GM23338 (cell line): ENCODE data around the gene ZFAND6. TPM values are rescaled to one million over a fixed set of nuclear protein-coding genes. Genes with fewer than 3 reads are reported as not detected.

Experiments used
- ATAC-seq: fragments of 200-7000 bp; cut with Tn5 transposase; 3 replicates; pipeline ENCODE4 v1.9.1; 2020
- DNase-seq: peaks from one replicate; pipeline ENCODE4 v3.0.0-alpha.2; 2015; ENCODE audit warnings: low spot score
- H2AFZ ChIP-seq: fragments of 200-600 bp; sonication (generic); 2 replicates; pipeline ENCODE4 v1.8.0; 2016; ENCODE audit warnings: antibody characterized with exemption, mild to moderate bottlenecking, moderate library complexity
- H3F3A ChIP-seq: fragments of 200-600 bp; sonication (generic); replicated peaks from 2 replicates; pipeline ENCODE4 v1.8.0; 2017; ENCODE audit warnings: antibody characterized with exemption, mixed run types, low read depth
- H3K27ac ChIP-seq: fragments of 200-600 bp; sonication (generic); 2 replicates; pipeline ENCODE4 v1.6.1; 2016; ENCODE audit warnings: low read depth
- H3K27me3 ChIP-seq: fragments of 200-600 bp; sonication (generic); 2 replicates; pipeline ENCODE4 v1.8.0; 2016; ENCODE audit warnings: mild to moderate bottlenecking, mixed run types, moderate library complexity; ENCODE audit not compliant: insufficient read depth
- H3K36me3 ChIP-seq: fragments of 200-600 bp; sonication (generic); 2 replicates; pipeline ENCODE4 v1.8.0; 2016; ENCODE audit warnings: mild to moderate bottlenecking; ENCODE audit not compliant: insufficient read depth
- H3K4me1 ChIP-seq: fragments of 200-600 bp; sonication (generic); 2 replicates; pipeline ENCODE4 v1.8.0; 2016; ENCODE audit warnings: mild to moderate bottlenecking, moderate library complexity; ENCODE audit not compliant: insufficient read depth
- H3K4me2 ChIP-seq: fragments of 200-600 bp; sonication (generic); 2 replicates; pipeline ENCODE4 v1.7.1; 2017; ENCODE audit warnings: mixed run types
- H3K4me3 ChIP-seq: fragments of 200-600 bp; sonication (generic); 2 replicates; pipeline ENCODE4 v1.6.1; 2016; ENCODE audit warnings: mixed run types
- H3K79me2 ChIP-seq: fragments of 200-600 bp; sonication (generic); replicated peaks from 2 replicates; pipeline ENCODE4 v1.8.0; 2017; ENCODE audit warnings: mild to moderate bottlenecking; ENCODE audit not compliant: insufficient read depth
- H3K9me2 ChIP-seq: fragments of 200-600 bp; sonication (generic); 2 replicates; pipeline ENCODE4 v1.8.0; 2017; ENCODE audit not compliant: insufficient read depth
- H4K20me1 ChIP-seq: fragments of 200-600 bp; sonication (generic); replicated peaks from 2 replicates; pipeline ENCODE4 v1.8.0; 2017; ENCODE audit warnings: mild to moderate bottlenecking; ENCODE audit not compliant: insufficient read depth
- H3K27ac Mint-ChIP-seq: 2 replicates; pipeline ENCODE4 v1.8.0; 2020; ENCODE audit warnings: inconsistent platforms, mild to moderate bottlenecking, moderate library complexity, mixed read lengths
- H3K27me3 Mint-ChIP-seq: 3 replicates; pipeline ENCODE4 v1.8.0; 2022; ENCODE audit warnings: low read depth, mild to moderate bottlenecking, moderate library complexity, mixed read lengths, inconsistent platforms; ENCODE audit not compliant: insufficient read depth, poor library complexity
- H3K36me3 Mint-ChIP-seq: 3 replicates; pipeline ENCODE4 v1.8.0; 2021; ENCODE audit warnings: low read depth, mild to moderate bottlenecking, inconsistent platforms, moderate library complexity, mixed read lengths
- H3K4me1 Mint-ChIP-seq: 3 replicates; pipeline ENCODE4 v1.8.0; 2020; ENCODE audit warnings: mild to moderate bottlenecking, inconsistent platforms, mixed read lengths
- H3K4me3 Mint-ChIP-seq: 3 replicates; pipeline ENCODE4 v1.8.0; 2021; ENCODE audit warnings: moderate library complexity, mild to moderate bottlenecking, inconsistent platforms, mixed read lengths
- H3K9me3 Mint-ChIP-seq: 3 replicates; pipeline ENCODE4 v1.8.0; 2020; ENCODE audit warnings: moderate library complexity, mild to moderate bottlenecking, inconsistent platforms, mixed read lengths
- CREB1 ChIP-seq: fragments of 250-450 bp; sonication (Bioruptor Pico); IDR thresholded peaks from 2 replicates; pipeline ENCODE4 v1.5.0; 2020; ENCODE audit warnings: low read depth, mild to moderate bottlenecking, moderate library complexity
- CTCF ChIP-seq, 2 experiments: fragments of 200-600 bp in 1 of 2; sonication (generic) in 1 of 2; conservative IDR thresholded peaks; 2 replicates each; pipeline versions ENCODE4 v1.5.1 to v1.6.1; 2016 to 2017; ENCODE audit warnings: antibody characterized with exemption in 2 of 2, low read depth in 2 of 2, mild to moderate bottlenecking in 2 of 2, moderate library complexity in 1 of 2
- ETS1 ChIP-seq: IDR thresholded peaks from 2 replicates; pipeline ENCODE4 v1.6.1; 2016; ENCODE audit warnings: antibody characterized with exemption
- EZH2 ChIP-seq: fragments of 200-600 bp; sonication (generic); IDR thresholded peaks from one replicate; pipeline ENCODE4 v1.8.0; 2017; ENCODE audit warnings: antibody characterized with exemption, mild to moderate bottlenecking, low read depth; ENCODE audit not compliant: unreplicated experiment
- EZH2phosphoT487 ChIP-seq: fragments of 200-600 bp; sonication (generic); IDR thresholded peaks from one replicate; pipeline ENCODE4 v1.8.1; 2018; ENCODE audit warnings: antibody characterized with exemption; ENCODE audit not compliant: unreplicated experiment
- JUNB ChIP-seq: IDR thresholded peaks from one replicate; pipeline ENCODE4 v1.6.1; 2016; ENCODE audit warnings: antibody characterized with exemption; ENCODE audit not compliant: unreplicated experiment
- NANOG ChIP-seq: IDR thresholded peaks from 2 replicates; pipeline ENCODE4 v1.6.1; 2016; ENCODE audit warnings: antibody characterized with exemption, borderline replicate concordance
- POLR2AphosphoS5 ChIP-seq: IDR thresholded peaks from 2 replicates; pipeline ENCODE4 v1.6.1; 2016; ENCODE audit warnings: antibody characterized with exemption, low read depth
- REST ChIP-seq: IDR thresholded peaks from one replicate; pipeline ENCODE4 v1.6.1; 2018; ENCODE audit warnings: antibody characterized with exemption; ENCODE audit not compliant: unreplicated experiment
- STAT1 ChIP-seq: IDR thresholded peaks from one replicate; pipeline ENCODE4 v1.6.1; 2016; ENCODE audit warnings: antibody characterized with exemption; ENCODE audit not compliant: unreplicated experiment
- ZNF114 ChIP-seq: fragments of 250-450 bp; sonication (Bioruptor Pico); IDR thresholded peaks from 2 replicates; pipeline ENCODE4 v1.5.0; 2020; ENCODE audit warnings: mild to moderate bottlenecking, moderate library complexity
- ZNF331 ChIP-seq: fragments of 250-450 bp; sonication (Bioruptor Pico); IDR thresholded peaks from 2 replicates; pipeline ENCODE4 v1.5.0; 2020; ENCODE audit warnings: low read depth, mild to moderate bottlenecking, moderate library complexity
- ZNF462 ChIP-seq: fragments of 250-450 bp; sonication (Bioruptor Pico); IDR thresholded peaks from 2 replicates; pipeline ENCODE4 v1.5.0; 2020; ENCODE audit warnings: mild to moderate bottlenecking, moderate library complexity
- polyA plus RNA-seq: library from polyadenylated mRNA; unstranded; fragments of >200 nt; fragmentation: Nextera tagmentation; extraction: Ambion mirVana; gene quantifications from 2 replicates; pipeline ENCODE4 v1.2.1, GENCODE V29; 2016
- total RNA-seq: library from RNA; depleted of rRNA; stranded (reverse); fragments of >200 nt; shearing (Covaris generic); gene quantifications from 2 replicates; pipeline ENCODE4 v1.2.3, GENCODE V29; 2014

Gene ZFAND6
- total and polyA plus RNA-seq, 2 experiments from 2014 or later, result 205 to 292 TPM

GRCh38 chr15:80157215-80157614 lies 97.7 kb downstream of the ZFAND6 start:
- ATAC-seq (no peak), DNase-seq (no peak)
- peaks cover 11% of the 10 kb centered on the region; the same call in 2 of the 3 replicates for H3K36me3 Mint-ChIP-seq
- Histone ChIP-seq H3K9me2 (no peaks in the 10 kb centered on the region), H3K4me1 (peaks cover 10% of the 10 kb centered on the region; the same call in 1 of the 2 replicates), H3K36me3 (no peaks in the 10 kb centered on the region; the same call in 1 of the 2 replicates), H3K4me2 (no peak overlapping the region), H3K27me3 (0 out of 2 replicates have a peak, but pooled peaks cover 3% of the 10 kb centered on the region), H3F3A (no peaks in the 10 kb centered on the region), H4K20me1 (no peaks in the 10 kb centered on the region; the same call in 1 of the 2 replicates), H3K79me2 (no peaks in the 10 kb centered on the region; the same call in 1 of the 2 replicates), H2AFZ (no peak overlapping the region), H3K4me3 (no peak overlapping the region), H3K27ac (no peak overlapping the region)
- no peaks in the 10 kb centered on the region; the same call in 2 of the 3 replicates for H3K9me3 Mint-ChIP-seq
- no peak overlapping the region for H3K4me3 Mint-ChIP-seq
- H3K27me3 Mint-ChIP-seq, result peaks cover 24% of the 10 kb centered on the region
- H3K27ac Mint-ChIP-seq, result no peak overlapping the region
- H3K4me1 Mint-ChIP-seq, result peaks cover 23% of the 10 kb centered on the region
- no peak for TF ChIP-seq ZNF462 (CRISPR knock-in tag)
- TF ChIP-seq CREB1 (CRISPR knock-in tag), result no peak
- no peak for TF ChIP-seq REST
- TF ChIP-seq ETS1, result no peak
- TF ChIP-seq STAT1, result no peak
- no peak for TF ChIP-seq EZH2
- TF ChIP-seq CTCF (conservative IDR thresholded peaks at IDR 0.05; ENCODE audit: low read depth in 2 of 2), result no peak
- no peak for TF ChIP-seq EZH2phosphoT487
- TF ChIP-seq POLR2AphosphoS5, result no peak
- no peak for TF ChIP-seq NANOG
- TF ChIP-seq ZNF114, result no peak
- TF ChIP-seq JUNB, result no peak
- no peak for TF ChIP-seq ZNF331 (CRISPR knock-in tag)
